Panc1 (cell line): ENCODE measurements around the gene ADCY2. TPM values are rescaled to one million over a fixed set of nuclear protein-coding genes. Genes with fewer than 3 reads are reported as not detected.

Experiments
- ATAC-seq: fragments of 200-7000 bp; cut with Tn5 transposase; 2 replicates; pipeline ENCODE4 v1.9.1; 2020; ENCODE audit warnings: mild to moderate bottlenecking, moderate library complexity
- BruUV-seq: library from RNA; stranded (reverse); fragments of 400-500 nt; replicated peaks from 2 replicates; lab custom pipeline; 2021; lab: Mats Ljungman, UMichigan
- CTCF ChIA-PET: fragments of 300-600 bp; sonication (Branson Sonifier 250); formaldehyde crosslinking; loops from one replicate; lab custom pipeline; 2022; ENCODE audit warnings: antibody characterized with exemption; lab: Charles Lee
- POLR2A ChIA-PET: fragments of 300-600 bp; sonication (Branson Sonifier 250); formaldehyde crosslinking; loops from one replicate; lab custom pipeline; 2022; ENCODE audit warnings: antibody characterized with exemption; lab: Charles Lee
- DNase-seq: peaks from one replicate; pipeline ENCODE4 v3.0.0-alpha.2; 2010; ENCODE audit warnings: low read depth, low spot score
- H3K27ac ChIP-seq: 2 replicates; pipeline ENCODE4 v1.5.1; 2011; ENCODE audit warnings: mild to moderate bottlenecking, low read length, inconsistent platforms
- H3K27me3 ChIP-seq: fragments of 200-500 bp; sonication (Bioruptor generic); 2 replicates; pipeline ENCODE4 v1.6.0; 2014; ENCODE audit warnings: low read length, inconsistent platforms; ENCODE audit not compliant: control insufficient read depth, insufficient read depth
- H3K36me3 ChIP-seq: fragments of 200-500 bp; sonication (Bioruptor generic); 2 replicates; pipeline ENCODE4 v1.5.1; 2014; ENCODE audit warnings: inconsistent platforms, mild to moderate bottlenecking, low read length, moderate library complexity; ENCODE audit not compliant: control insufficient read depth, insufficient read depth
- H3K4me1 ChIP-seq: 2 replicates; pipeline ENCODE4 v1.5.1; 2011; ENCODE audit warnings: inconsistent platforms, mild to moderate bottlenecking, low read length, moderate library complexity; ENCODE audit not compliant: control insufficient read depth, insufficient read depth
- H3K4me3 ChIP-seq, 2 experiments: 2 replicates each; pipeline ENCODE4 v1.5.1; 2011 to 2012; ENCODE audit warnings: low read depth in 2 of 2, low read length in 2 of 2, mild to moderate bottlenecking in 2 of 2, inconsistent platforms in 1 of 2, moderate library complexity in 1 of 2
- H3K9me3 ChIP-seq: fragments of 200-500 bp; sonication (Bioruptor generic); 2 replicates; pipeline ENCODE4 v1.5.1; 2014; ENCODE audit warnings: low read depth, mild to moderate bottlenecking, inconsistent platforms, low read length, moderate library complexity; ENCODE audit not compliant: control insufficient read depth, insufficient read depth
- POLR2AphosphoS5 ChIP-seq: IDR thresholded peaks from 2 replicates; pipeline ENCODE4 v1.6.1; 2012; ENCODE audit warnings: mild to moderate bottlenecking, low read depth, low read length, moderate library complexity
- SIN3A ChIP-seq: IDR thresholded peaks from 2 replicates; pipeline ENCODE4 v1.6.1; 2012; ENCODE audit warnings: low read depth, mild to moderate bottlenecking, low read length, moderate library complexity, borderline replicate concordance; ENCODE audit not compliant: insufficient read depth
- TCF7L2 ChIP-seq: IDR thresholded peaks from 2 replicates; pipeline ENCODE4 v1.6.1; 2011; ENCODE audit warnings: mild to moderate bottlenecking, low read depth, low read length, inconsistent platforms
- in situ Hi-C: cut with HindIII; loops from 2 replicates; pipeline ENCODE4 v1.10.0; 2016; ENCODE audit warnings: low sequenced_read_pairs, low pct_unique_long_range_greater_than_20kb
- intact Hi-C: fragments of 100-400 bp; cut with micrococcal nuclease; formaldehyde crosslinking; loops from one replicate; pipeline ENCODE4 v1.10.0; 2022; ENCODE audit not compliant: unreplicated experiment
- total RNA-seq: library from RNA; stranded (reverse); gene quantifications from one replicate; pipeline ENCODE4 v1.2.1, GENCODE V29; 2021; ENCODE audit not compliant: unreplicated experiment
- TF ChIP-seq, protein P1 (sequence below), 2 experiments: IDR thresholded peaks; 2 replicates each; pipeline ENCODE4 v1.6.1; 2011 to 2012; ENCODE audit warnings: low read depth in 2 of 2, control low read depth in 1 of 2, low read length in 1 of 2, mild to moderate bottlenecking in 1 of 2, moderate library complexity in 1 of 2; ENCODE audit not compliant: insufficient read depth in 1 of 2
- TF ChIP-seq, protein P2 (sequence below): fragments of 450-650 bp; IDR thresholded peaks from 2 replicates; pipeline ENCODE4 v1.5.1; 2017; ENCODE audit warnings: mild to moderate bottlenecking

ADCY2 gene
- total RNA-seq, 1 experiment from 2014 or later = 0.13 TPM

DNA sequence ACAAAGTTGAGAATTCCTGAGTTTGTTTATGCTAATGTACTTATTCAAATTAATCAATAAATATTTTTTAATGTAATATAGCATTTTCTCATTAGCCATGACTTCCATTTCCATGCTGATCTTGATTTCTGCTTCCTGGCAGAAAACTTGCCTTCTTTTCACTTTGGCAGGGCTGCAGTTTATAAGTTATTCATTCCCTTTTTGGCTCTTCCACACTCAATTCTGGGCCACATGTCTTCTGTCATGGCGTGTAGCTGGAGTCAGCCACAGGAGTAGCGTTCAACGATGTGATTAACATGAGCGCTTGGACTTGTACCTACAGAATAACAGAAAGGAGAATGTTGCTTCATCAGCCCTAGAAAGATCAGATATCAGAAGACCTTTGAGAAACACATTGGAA, 282.1 kb downstream of the ADCY2 start:
- no peaks in the 10 kb centered on the region for H3K4me1 ChIP-seq
- H3K4me3 ChIP-seq = no peak overlapping the region
- DNase-seq (no peak), ATAC-seq (no peak)
- H3K9me3 ChIP-seq = no peaks in the 10 kb centered on the region
- CTCF ChIA-PET = no interaction called here
- H3K36me3 ChIP-seq = no peaks in the 10 kb centered on the region
- BruUV-seq = no TSS peak
- H3K27me3 ChIP-seq = no peaks in the 10 kb centered on the region
- in situ Hi-C loops (no loop called here), intact Hi-C loops (no loop called here)
- TF ChIP-seq SIN3A = no peak
- TF ChIP-seq, protein P1, sequence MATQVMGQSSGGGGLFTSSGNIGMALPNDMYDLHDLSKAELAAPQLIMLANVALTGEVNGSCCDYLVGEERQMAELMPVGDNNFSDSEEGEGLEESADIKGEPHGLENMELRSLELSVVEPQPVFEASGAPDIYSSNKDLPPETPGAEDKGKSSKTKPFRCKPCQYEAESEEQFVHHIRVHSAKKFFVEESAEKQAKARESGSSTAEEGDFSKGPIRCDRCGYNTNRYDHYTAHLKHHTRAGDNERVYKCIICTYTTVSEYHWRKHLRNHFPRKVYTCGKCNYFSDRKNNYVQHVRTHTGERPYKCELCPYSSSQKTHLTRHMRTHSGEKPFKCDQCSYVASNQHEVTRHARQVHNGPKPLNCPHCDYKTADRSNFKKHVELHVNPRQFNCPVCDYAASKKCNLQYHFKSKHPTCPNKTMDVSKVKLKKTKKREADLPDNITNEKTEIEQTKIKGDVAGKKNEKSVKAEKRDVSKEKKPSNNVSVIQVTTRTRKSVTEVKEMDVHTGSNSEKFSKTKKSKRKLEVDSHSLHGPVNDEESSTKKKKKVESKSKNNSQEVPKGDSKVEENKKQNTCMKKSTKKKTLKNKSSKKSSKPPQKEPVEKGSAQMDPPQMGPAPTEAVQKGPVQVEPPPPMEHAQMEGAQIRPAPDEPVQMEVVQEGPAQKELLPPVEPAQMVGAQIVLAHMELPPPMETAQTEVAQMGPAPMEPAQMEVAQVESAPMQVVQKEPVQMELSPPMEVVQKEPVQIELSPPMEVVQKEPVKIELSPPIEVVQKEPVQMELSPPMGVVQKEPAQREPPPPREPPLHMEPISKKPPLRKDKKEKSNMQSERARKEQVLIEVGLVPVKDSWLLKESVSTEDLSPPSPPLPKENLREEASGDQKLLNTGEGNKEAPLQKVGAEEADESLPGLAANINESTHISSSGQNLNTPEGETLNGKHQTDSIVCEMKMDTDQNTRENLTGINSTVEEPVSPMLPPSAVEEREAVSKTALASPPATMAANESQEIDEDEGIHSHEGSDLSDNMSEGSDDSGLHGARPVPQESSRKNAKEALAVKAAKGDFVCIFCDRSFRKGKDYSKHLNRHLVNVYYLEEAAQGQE (IDR thresholded peaks at IDR 0.05; ENCODE audit: insufficient read depth in 1 of 2, low read depth in 2 of 2, low read length in 1 of 2) = no peak
- TF ChIP-seq, protein P2, sequence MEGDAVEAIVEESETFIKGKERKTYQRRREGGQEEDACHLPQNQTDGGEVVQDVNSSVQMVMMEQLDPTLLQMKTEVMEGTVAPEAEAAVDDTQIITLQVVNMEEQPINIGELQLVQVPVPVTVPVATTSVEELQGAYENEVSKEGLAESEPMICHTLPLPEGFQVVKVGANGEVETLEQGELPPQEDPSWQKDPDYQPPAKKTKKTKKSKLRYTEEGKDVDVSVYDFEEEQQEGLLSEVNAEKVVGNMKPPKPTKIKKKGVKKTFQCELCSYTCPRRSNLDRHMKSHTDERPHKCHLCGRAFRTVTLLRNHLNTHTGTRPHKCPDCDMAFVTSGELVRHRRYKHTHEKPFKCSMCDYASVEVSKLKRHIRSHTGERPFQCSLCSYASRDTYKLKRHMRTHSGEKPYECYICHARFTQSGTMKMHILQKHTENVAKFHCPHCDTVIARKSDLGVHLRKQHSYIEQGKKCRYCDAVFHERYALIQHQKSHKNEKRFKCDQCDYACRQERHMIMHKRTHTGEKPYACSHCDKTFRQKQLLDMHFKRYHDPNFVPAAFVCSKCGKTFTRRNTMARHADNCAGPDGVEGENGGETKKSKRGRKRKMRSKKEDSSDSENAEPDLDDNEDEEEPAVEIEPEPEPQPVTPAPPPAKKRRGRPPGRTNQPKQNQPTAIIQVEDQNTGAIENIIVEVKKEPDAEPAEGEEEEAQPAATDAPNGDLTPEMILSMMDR = no peak
- TF ChIP-seq POLR2AphosphoS5 = no peak
- TF ChIP-seq TCF7L2 = no peak
- no peak overlapping the region for H3K27ac ChIP-seq
- POLR2A ChIA-PET = no interaction called here

DNA sequence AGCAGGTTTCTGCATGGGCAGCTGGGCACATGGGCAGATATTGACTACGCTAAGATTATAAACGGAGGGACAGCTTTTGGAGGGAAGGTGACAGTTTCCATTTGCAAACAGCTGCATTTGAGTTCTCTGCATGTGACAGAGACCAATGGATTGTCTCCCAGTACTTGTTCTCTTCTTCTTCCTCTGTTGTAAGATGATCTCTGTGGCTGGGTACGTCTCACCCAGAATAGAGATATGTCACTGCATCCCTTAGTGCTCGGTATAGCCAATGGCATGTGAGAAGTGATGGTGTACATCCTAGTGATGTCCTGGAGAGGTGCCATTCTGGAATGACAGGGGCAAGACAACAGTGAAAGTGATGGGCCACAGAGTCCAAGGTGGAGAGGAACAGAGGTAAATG, 283.7 kb downstream of the ADCY2 start:
- Histone ChIP-seq H3K9me3 (no peaks in the 10 kb centered on the region), H3K4me1 (no peaks in the 10 kb centered on the region), H3K27me3 (no peaks in the 10 kb centered on the region), H3K4me3 (no peak overlapping the region), H3K36me3 (no peaks in the 10 kb centered on the region), H3K27ac (no peak overlapping the region)
- POLR2A ChIA-PET = no interaction called here
- BruUV-seq = no TSS peak
- in situ Hi-C loops = no loop called here
- CTCF ChIA-PET = no interaction called here
- DNase-seq (no peak), ATAC-seq (no peak)
- intact Hi-C loops = no loop called here
- TF ChIP-seq TCF7L2 = no peak
- TF ChIP-seq, protein P1 (IDR thresholded peaks at IDR 0.05; ENCODE audit: insufficient read depth in 1 of 2, low read depth in 2 of 2, low read length in 1 of 2) = no peak
- no peak for TF ChIP-seq SIN3A
- TF ChIP-seq POLR2AphosphoS5 = no peak
- TF ChIP-seq, protein P2 = no peak
